HG02840 (cell line): ENCODE measurements around the gene RCE1.

ENCODE experiments used
- ATAC-seq: cut with Tn5 transposase; IDR thresholded peaks from one replicate; pipeline ENCODE4 v1.9.1; 2021; ENCODE audit warnings: mild to moderate bottlenecking, moderate library complexity, moderate number of reproducible peaks; ENCODE audit not compliant: unreplicated experiment, low FRiP score

RCE1 gene

DNA sequence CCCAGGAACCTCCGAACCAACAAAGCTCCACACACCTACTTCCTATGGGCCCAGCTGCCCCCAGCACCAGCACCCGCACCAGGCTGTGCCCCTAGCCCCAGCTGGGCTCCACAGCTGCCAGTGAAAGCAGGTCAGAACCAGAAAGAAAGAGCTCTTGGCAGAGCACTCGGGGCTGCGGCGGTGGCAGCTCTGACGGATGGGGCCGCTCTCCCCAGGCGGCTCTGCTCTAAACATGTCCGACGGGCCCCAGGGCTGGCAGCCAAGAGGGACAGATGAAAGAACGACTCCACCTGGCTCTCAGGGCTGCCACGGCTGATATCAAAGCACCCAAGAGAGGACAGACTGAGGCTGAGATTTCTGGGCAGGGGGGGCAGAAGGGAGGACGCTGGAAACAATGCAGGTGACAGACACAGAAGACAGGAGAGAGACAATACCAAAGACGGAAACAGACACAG, 39.3 kb downstream of the RCE1 start:
- no peak for ATAC-seq

DNA sequence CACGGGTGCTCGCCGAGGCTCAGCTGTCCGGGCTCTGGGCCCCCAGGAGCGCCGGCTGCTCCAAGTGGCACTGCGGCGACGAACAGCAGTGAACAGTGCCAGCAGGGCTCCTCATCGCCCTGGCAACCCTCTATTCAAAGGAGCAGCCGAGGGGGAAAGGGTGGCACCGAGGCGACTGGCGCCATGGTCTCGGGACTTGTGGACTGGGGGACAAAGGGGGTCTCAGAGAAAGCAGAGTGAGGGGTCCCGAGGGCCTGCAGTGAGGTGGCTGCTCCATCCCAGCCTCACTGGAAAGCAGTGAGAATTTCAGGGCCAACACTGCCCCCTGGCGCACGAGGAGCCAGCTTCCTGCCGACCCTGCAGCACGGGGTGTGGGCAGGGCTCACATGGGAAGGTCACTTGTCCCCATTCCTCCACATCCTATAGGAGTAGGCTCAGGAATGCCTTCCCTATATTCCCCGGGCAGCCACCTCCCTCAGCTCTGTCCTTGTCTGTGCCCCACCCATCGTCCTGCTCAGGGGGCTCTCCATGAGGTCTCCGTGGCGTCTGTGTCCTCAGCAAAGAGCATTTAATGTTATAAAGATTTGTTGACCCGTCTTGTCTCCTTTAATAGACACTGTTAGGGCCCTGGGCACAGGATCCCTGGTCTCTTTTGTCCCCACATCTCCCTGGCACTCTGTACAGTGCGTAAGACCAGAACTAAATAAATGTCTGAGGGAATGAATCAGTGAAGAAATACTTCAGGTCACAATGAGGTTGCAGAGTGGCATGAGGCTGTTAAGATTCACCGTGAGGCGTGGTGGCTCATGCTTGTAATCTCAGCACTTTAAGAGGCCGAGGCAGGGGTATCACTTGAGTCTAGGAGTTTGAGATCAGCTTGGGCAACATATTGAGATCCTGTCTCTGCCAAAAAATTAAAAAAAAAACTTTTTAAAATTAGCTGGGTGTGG, 40.0 kb downstream of the RCE1 start:
- no peak for ATAC-seq

GRCh38 chr11:66884443-66884842, 41.2 kb downstream of the RCE1 start:
- ATAC-seq: no peak

DNA sequence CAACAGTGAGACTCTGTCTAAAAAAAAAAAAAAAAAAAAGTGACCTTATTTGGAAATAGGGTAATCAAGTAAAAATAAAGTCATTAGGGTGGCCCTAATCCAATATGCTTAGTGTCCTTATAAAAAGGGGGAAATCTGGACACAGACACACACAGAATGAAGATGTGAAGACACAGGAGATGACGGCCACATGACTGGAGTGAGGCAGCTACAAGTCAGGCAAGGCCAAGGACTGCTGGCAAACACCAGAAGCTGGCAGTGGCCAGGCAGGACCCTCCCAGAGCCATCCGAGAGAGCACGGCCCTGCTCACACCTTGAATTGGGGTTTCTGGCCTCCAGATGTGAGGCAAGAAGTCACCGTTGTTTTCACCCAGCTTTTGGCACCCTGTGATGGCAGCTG, 42.2 kb downstream of the RCE1 start:
- no peak for ATAC-seq

GRCh38 chr11:66885950-66886440, 42.8 kb downstream of the RCE1 start:
- no peak for ATAC-seq

- no peak for ATAC-seq
Measured at GRCh38 chr11:66886671-66887221, 43.5 kb downstream of the RCE1 start.

DNA sequence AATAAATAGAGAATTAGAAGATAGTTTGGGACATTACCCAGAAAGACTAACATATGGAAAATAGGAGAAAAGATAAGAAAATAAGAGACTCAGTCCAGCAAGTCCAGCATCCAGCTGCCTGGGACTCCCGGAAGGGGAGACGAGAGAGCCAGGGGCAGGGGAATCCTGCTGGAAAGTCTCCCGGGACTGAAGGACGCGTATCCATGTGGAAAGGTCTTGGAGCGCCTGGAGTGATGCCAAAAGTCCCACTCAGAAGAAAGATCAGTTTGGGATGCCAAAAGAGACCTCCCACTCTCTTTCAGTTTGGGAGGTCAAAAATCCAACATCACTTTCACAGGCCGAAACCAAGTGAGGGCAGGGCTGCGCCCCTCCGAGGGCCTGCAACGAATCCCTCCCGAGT, 44.3 kb downstream of the RCE1 start:
- ATAC-seq: no peak

GRCh38 chr11:66888282-66888681, 45.0 kb downstream of the RCE1 start:
- no peak for ATAC-seq

DNA sequence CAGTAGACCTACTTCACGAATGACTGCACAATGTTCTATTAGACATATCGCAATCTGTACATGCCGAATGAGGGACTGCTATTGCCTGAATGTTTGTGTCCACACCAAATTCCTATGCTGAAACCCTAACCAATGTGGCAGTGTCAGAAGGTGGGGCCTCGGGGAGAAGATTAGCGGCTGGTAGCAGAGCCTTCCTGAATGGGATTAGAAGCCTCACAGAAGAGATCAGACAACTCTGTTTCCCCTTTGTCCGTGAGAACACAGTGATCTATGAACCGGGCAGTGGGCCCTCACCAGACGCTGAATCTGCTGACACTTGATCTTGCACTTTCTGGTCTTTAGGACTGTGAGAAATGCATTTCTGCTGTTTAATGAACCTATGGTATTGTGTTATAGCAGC, 46.7 kb downstream of the RCE1 start:
- ATAC-seq: no peak

DNA sequence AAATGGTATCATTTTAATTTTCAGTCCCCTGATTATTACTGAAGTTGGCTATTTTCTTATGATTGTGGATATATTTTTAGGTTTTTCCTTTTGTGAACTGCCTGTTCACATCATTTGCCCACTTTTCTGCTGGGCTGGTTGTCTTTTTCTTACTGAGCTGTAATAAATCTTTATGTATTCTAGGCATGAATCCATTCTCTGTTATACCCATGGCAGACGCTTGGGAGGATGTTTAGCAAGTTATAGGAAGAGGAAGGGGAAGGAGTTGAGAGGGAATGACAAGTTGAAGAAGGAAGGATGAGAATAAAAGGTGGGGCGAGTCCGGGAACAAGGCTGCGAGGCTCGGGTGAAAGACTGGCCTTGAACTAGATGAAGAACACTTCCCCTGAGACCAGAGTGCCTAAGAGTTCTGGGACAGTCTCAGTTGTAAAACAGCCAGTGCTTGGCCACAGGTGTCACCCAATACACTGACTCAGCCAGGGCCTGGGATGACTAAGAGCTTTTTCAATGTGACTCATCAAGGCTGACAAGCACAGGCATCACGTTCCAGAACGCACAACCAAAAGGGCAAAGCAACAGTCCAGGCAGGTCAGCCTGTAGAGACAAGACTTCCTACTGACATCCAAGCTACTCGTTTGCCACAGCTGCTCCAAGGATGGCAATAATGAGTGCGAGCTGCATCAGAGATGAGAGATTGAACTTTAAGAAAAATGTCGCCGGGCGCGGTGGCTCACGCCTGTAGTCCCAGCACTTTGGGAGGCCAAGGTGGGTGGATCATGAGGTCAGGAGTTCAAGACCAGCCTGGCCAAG, 48.8 kb downstream of the RCE1 start:
- ATAC-seq: peak; percentile 67

GRCh38 chr11:66892911-66893310, 49.7 kb downstream of the RCE1 start:
- ATAC-seq: no peak

DNA sequence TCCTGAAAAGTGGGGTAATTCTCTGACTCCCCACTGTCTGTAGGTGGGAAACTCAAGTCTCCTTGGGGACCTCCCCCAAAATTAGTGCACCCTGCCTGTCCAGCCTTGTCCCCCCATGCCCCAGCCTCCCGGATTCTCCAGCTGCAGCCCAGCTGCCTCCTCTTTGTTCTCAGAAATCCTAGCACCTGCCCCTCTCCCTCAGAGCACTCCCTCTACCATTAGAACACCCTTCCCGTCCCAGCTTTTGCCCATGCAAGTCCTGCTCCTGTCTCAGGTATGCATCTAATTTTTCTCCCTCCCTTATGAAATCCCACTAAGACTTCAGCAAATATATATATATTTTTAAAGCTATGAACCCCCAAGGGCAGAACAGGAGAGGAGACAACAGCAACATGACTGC, 50.9 kb downstream of the RCE1 start:
- ATAC-seq: no peak
